ENCODE measurements around the gene CSMD2.

The CSMD2 gene

GRCh38 chr1:33784876-33785275 is 380.2 kb downstream of the CSMD2 start:
- Mint-ChIP-seq H3K4me1 (no peaks in the 10 kb centered on the region), H3K27ac (no peak overlapping the region), H3K27me3 (peaks cover 13% of the 10 kb centered on the region), H3K36me3 (no peaks in the 10 kb centered on the region), H3K9me3 (peaks cover 3% of the 10 kb centered on the region), H3K4me3 (no peak overlapping the region)
- DNase-seq (ENCODE audit: low spot score in 2 of 2) (no peak), ATAC-seq (ENCODE audit: low read depth) (no peak)

GRCh38 chr1:33782776-33783175 is 382.3 kb downstream of the CSMD2 start:
- ATAC-seq (ENCODE audit: low read depth) (no peak), DNase-seq (ENCODE audit: low spot score in 2 of 2) (no peak)
- H3K27me3 Mint-ChIP-seq = peaks cover 15% of the 10 kb centered on the region
- no peaks in the 10 kb centered on the region for H3K4me1 Mint-ChIP-seq
- H3K36me3 Mint-ChIP-seq = no peaks in the 10 kb centered on the region
- H3K4me3 Mint-ChIP-seq = no peak overlapping the region
- peaks cover 3% of the 10 kb centered on the region for H3K9me3 Mint-ChIP-seq
- no peak overlapping the region for H3K27ac Mint-ChIP-seq

GRCh38 chr1:33781652-33782051 is 383.4 kb downstream of the CSMD2 start:
- Mint-ChIP-seq H3K27me3 (peaks cover 14% of the 10 kb centered on the region), H3K4me3 (no peak overlapping the region), H3K36me3 (no peaks in the 10 kb centered on the region), H3K4me1 (no peaks in the 10 kb centered on the region), H3K9me3 (peaks cover 3% of the 10 kb centered on the region), H3K27ac (no peak overlapping the region)
- ATAC-seq (ENCODE audit: low read depth) (no peak), DNase-seq (ENCODE audit: low spot score in 2 of 2) (no peak)

GRCh38 chr1:33777337-33777736 is 387.7 kb downstream of the CSMD2 start:
- Mint-ChIP-seq H3K4me1 (no peaks in the 10 kb centered on the region), H3K27me3 (peaks cover 10% of the 10 kb centered on the region), H3K4me3 (no peak overlapping the region), H3K36me3 (no peaks in the 10 kb centered on the region), H3K9me3 (no peaks in the 10 kb centered on the region), H3K27ac (no peak overlapping the region)
- ATAC-seq (ENCODE audit: low read depth) = no peak
- DNase-seq (ENCODE audit: low spot score in 2 of 2) = no peak

GRCh38 chr1:33768821-33769220 is 396.2 kb downstream of the CSMD2 start:
- Mint-ChIP-seq H3K27ac (no peak overlapping the region), H3K27me3 (peaks cover 15% of the 10 kb centered on the region), H3K36me3 (no peaks in the 10 kb centered on the region), H3K9me3 (no peaks in the 10 kb centered on the region), H3K4me3 (no peak overlapping the region), H3K4me1 (no peaks in the 10 kb centered on the region)
- no peak for ATAC-seq (ENCODE audit: low read depth)
- no peak for DNase-seq (ENCODE audit: low spot score in 2 of 2)

DNA sequence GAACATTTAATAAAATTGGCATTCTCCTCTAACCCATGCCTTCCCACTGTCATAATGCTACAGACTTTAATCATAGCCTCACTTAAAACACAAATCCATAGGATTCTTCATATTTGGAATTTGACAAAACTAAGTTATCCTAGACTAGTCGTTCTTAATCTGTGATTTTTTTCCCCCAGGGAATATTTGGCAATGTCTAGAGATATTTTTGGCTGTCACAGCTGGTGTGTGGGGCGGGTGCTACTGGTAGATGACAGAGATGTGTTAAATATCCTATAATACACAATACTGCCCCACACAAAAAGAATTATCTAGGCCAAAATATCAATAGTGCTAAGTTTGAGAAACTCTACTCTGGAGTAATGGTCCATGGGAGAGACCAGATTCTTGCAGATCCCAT is 396.9 kb downstream of the CSMD2 start:
- no peaks in the 10 kb centered on the region for H3K9me3 Mint-ChIP-seq
- no peaks in the 10 kb centered on the region for H3K4me1 Mint-ChIP-seq
- no peak for DNase-seq (ENCODE audit: low spot score in 2 of 2)
- no peaks in the 10 kb centered on the region for H3K36me3 Mint-ChIP-seq
- peaks cover 11% of the 10 kb centered on the region for H3K27me3 Mint-ChIP-seq
- H3K27ac Mint-ChIP-seq = no peak overlapping the region
- no peak overlapping the region for H3K4me3 Mint-ChIP-seq
- ATAC-seq (ENCODE audit: low read depth) = no peak

DNA sequence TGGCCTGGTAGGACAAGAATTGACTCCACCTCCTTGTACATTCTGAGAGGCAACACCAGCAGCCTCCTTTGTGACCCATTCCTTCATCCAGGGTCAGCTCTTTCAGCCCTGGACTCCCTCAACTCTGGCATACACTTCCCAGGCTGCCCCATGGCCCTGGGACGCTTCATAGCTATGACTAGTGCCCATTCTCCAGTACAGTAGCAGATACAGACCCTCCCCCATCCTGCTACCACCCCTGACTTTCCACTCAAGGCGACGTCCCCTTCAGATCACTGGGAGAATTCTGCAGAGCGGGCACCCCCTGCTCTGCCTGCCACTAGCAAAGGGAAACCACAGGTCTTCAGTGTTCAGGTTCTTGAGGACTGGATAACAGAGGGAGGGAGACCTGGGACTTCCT is 400.9 kb downstream of the CSMD2 start:
- ATAC-seq (ENCODE audit: low read depth) = no peak
- Mint-ChIP-seq H3K27ac (no peak overlapping the region), H3K36me3 (no peaks in the 10 kb centered on the region)

DNA sequence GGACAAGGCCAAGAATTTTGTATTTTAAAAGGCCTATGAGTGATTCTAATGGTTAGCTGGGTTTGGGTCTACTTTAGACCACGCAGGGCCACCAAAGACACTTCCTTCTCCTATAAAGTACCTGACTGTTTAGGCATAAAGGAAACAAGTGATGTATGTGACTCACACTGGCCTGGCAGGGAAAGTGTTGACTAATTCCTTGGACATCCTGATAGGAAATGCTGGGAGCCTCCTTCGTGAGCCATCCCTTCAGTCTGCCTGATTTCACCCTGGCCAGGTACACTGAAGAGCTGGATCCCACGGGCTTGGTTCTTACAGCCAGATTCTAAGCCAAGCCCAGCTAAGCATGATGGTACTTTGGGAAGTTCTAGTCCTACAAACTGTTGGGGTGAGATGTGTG is 401.6 kb downstream of the CSMD2 start:
- no peaks in the 10 kb centered on the region for H3K36me3 Mint-ChIP-seq
- H3K4me3 Mint-ChIP-seq = no peak overlapping the region
- peaks cover 2% of the 10 kb centered on the region for H3K9me3 Mint-ChIP-seq
- peaks cover 8% of the 10 kb centered on the region for H3K27me3 Mint-ChIP-seq
- ATAC-seq (ENCODE audit: low read depth) (no peak), DNase-seq (ENCODE audit: low spot score in 2 of 2) (no peak)
- no peak overlapping the region for H3K27ac Mint-ChIP-seq
- no peaks in the 10 kb centered on the region for H3K4me1 Mint-ChIP-seq

More for the DNA sequence above, 400.9 kb downstream of the CSMD2 start:
- Mint-ChIP-seq H3K9me3 (no peaks in the 10 kb centered on the region), H3K4me3 (no peak overlapping the region), H3K27me3 (peaks cover 7% of the 10 kb centered on the region), H3K4me1 (no peaks in the 10 kb centered on the region)
- no peak for DNase-seq (ENCODE audit: low spot score in 2 of 2)

DNA sequence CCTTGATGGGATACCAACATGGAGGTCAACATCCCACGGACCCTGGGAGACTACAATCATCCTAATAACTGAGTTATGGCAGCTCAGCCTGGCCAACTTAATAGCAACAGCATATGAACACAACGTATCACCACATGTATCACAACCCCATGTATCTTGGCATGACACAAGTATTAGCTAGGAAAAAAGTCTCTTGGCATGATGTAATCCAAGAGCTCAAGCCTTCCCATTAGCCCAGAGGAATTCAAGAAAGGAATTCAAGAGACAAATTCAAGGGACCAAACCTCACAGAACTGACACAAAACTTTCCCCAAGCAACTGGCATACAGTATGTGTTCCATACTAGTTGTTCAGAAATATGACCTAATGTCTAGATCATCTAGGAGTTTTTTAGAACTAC is 402.1 kb downstream of the CSMD2 start:
- ATAC-seq (ENCODE audit: low read depth) = no peak
- no peak for DNase-seq (ENCODE audit: low spot score in 2 of 2)
- Mint-ChIP-seq H3K36me3 (no peaks in the 10 kb centered on the region), H3K27me3 (peaks cover 8% of the 10 kb centered on the region), H3K4me3 (no peak overlapping the region), H3K27ac (no peak overlapping the region), H3K4me1 (no peaks in the 10 kb centered on the region), H3K9me3 (peaks cover 4% of the 10 kb centered on the region)

GRCh38 chr1:33762109-33762830 is 402.8 kb downstream of the CSMD2 start:
- Mint-ChIP-seq H3K36me3 (no peaks in the 10 kb centered on the region), H3K4me3 (no peak overlapping the region), H3K9me3 (peaks cover 8% of the 10 kb centered on the region), H3K27me3 (peaks cover 8% of the 10 kb centered on the region), H3K4me1 (no peaks in the 10 kb centered on the region), H3K27ac (no peak overlapping the region)
- DNase-seq (ENCODE audit: low spot score in 2 of 2) (no peak), ATAC-seq (ENCODE audit: low read depth) (no peak)

DNA sequence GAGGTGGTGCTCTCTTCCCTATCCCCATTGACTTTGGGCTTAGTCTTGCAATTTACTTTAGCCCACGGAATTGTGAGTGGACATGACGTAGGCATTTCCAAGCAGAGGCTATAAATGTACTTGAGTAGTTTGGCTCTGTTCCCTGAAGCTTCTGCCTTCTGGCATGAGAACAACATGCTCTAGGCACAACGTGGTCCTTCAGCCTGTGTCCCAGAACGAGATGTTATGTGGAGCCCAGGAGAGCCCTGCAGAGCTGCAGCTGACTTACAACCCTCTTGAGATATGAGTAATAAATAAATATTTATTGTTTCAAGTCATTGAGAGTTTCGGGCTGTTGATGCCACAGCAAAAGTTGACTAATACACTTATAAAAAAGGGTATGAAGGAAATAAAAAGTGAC is 406.3 kb downstream of the CSMD2 start:
- H3K4me1 Mint-ChIP-seq = no peaks in the 10 kb centered on the region
- DNase-seq (ENCODE audit: low spot score in 2 of 2) = no peak
- no peaks in the 10 kb centered on the region for H3K36me3 Mint-ChIP-seq
- no peak for ATAC-seq (ENCODE audit: low read depth)
- H3K27me3 Mint-ChIP-seq = peaks cover 9% of the 10 kb centered on the region
- H3K27ac Mint-ChIP-seq = no peak overlapping the region
- H3K4me3 Mint-ChIP-seq = no peak overlapping the region
- peaks cover 10% of the 10 kb centered on the region for H3K9me3 Mint-ChIP-seq

DNA sequence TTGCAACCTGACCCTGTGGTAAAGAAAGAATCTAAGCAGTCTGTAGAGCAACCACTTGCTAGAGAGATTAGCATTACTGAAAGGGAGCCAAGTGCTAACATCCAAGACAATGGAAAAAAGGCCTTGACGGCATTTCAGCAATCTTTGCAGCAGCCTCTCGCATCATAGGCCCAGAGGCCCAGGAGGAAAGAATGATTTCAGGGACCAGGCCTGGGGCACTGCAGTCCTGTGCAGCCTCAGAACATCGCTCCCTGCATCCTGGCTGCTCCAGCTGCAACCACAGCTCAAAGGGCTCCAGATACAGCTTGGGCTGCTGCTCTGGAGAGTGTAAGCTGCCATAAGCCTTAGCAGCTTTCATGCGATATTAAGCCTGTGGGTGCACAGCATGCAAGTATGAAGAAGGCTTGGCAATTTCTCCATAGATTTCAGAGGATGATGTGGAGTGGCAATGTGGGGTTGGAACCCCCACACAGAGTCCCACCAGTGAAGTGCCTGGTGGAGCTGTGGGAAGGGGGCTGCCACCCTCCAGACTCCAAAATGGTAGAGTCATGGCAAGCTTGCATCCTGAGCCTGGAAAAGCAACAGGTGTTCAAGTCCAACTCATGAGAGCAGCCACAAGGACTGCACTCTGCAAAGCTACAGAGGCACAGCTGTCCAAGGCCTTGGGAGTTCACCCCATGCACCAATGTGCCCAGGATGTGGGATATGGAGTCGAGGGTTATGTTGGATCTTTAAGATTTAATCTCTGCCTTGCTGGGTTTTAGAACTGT is 411.8 kb downstream of the CSMD2 start:
- H3K27me3 Mint-ChIP-seq = peaks cover 2% of the 10 kb centered on the region
- no peak for DNase-seq (ENCODE audit: low spot score in 2 of 2)
- no peak for ATAC-seq (ENCODE audit: low read depth)
- no peaks in the 10 kb centered on the region for H3K4me1 Mint-ChIP-seq
- no peak overlapping the region for H3K27ac Mint-ChIP-seq
- H3K36me3 Mint-ChIP-seq = no peaks in the 10 kb centered on the region
- H3K9me3 Mint-ChIP-seq = peaks cover 15% of the 10 kb centered on the region
- no peak overlapping the region for H3K4me3 Mint-ChIP-seq

- DNase-seq (ENCODE audit: low spot score in 2 of 2) (no peak), ATAC-seq (ENCODE audit: low read depth) (no peak)
- no peaks in the 10 kb centered on the region for H3K9me3 Mint-ChIP-seq
- no peaks in the 10 kb centered on the region for H3K36me3 Mint-ChIP-seq
- H3K4me1 Mint-ChIP-seq = no peaks in the 10 kb centered on the region
- no peak overlapping the region for H3K4me3 Mint-ChIP-seq
- H3K27me3 Mint-ChIP-seq = peaks cover 6% of the 10 kb centered on the region
- no peak overlapping the region for H3K27ac Mint-ChIP-seq
Observed at GRCh38 chr1:33745942-33746341, 419.1 kb downstream of the CSMD2 start.

GRCh38 chr1:33743221-33743998 is 421.6 kb downstream of the CSMD2 start:
- H3K9me3 Mint-ChIP-seq = no peaks in the 10 kb centered on the region
- peaks cover 9% of the 10 kb centered on the region for H3K27me3 Mint-ChIP-seq
- H3K4me3 Mint-ChIP-seq = no peak overlapping the region
- no peaks in the 10 kb centered on the region for H3K36me3 Mint-ChIP-seq
- H3K27ac Mint-ChIP-seq = no peak overlapping the region
- DNase-seq (ENCODE audit: low spot score in 2 of 2) = no peak
- no peak for ATAC-seq (ENCODE audit: low read depth)
- H3K4me1 Mint-ChIP-seq = no peaks in the 10 kb centered on the region

Data from memory B cell (primary cell).